NCI-H510A treated with DMSO at 0.1 percent for 48 hours (cell line): ENCODE measurements around the gene ANKLE2.

Experiments
- DNase-seq: peaks from one replicate; lab custom pipeline; 2025; lab: John Stamatoyannopoulos, UW

ANKLE2 gene

DNA sequence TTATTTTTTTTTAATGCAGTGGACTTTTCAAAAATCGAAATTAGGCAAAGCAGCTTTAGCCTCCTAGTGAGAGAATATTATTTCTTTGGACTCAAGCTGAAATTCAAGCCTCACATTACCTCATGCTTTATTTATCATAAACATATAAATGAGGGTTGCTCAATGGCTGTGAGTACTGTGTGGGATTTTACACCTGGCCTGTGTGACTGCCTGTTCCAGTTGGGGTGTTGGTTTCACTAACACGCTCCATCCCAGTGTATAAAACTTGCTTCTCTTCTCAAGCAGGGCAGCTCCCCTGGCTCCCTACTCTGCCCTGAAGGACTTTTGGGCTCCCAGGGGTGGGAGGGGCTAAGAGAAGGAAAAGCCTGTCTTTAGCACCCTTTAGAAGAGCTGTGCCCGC lies 15.0 kb downstream of the ANKLE2 start:
- no peak for DNase-seq

GRCh38 chr12:132743831-132744230 lies 17.8 kb downstream of the ANKLE2 start:
- DNase-seq, result no peak

- no peak for DNase-seq
Observed at GRCh38 chr12:132741620-132742019, 20.0 kb downstream of the ANKLE2 start.

- DNase-seq, result no peak
Observed at GRCh38 chr12:132740652-132741051, 21.0 kb downstream of the ANKLE2 start.

DNA sequence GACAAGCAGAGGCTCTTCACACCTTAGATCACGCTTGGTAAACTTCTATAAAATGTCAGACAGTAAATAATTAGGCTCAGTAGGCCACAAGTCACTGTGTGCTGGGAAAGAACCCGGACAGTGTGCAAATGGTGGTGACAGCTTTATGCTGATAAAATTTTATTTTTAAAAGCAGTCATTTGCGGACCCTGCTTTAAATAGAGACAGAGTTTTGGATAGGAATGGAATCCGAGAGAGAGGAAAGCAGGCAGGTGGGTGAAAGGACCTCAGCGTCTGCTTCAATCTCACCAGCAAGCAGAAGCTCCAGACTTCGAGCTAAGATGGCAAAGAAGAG lies 21.4 kb downstream of the ANKLE2 start:
- no peak for DNase-seq

DNA sequence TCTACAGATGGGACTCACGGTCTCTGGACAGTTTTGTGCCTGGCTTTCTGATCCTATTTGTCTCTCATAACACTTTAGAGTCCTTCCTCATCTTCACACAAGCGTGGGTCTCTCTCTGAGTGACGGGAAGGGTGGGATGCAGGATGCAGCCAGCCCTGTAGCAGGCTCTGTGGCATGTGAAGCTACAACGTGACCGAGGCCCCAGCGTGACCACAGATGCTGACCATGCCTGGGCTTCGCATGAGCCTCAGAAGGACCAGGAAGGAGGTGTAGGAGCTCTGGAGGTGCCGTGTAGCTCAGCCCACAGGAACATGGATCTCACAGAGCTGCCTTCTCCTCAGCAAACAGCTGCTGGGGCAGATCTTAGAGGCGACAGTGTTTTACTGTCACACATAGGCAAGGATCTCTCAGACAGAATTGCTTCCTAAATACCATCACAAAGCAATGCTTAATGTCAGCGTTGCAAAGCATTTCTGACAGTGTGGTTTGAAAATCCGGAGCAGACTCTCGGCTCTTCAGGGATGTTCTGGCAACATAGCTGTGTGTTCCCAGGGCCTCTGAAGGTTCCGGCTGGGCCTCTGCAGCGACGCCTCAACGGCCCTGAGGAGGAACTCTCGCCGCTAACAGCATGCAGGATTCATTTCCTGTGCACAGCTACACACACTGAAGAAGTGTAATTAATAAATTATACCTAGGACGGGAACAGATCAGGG lies 21.9 kb downstream of the ANKLE2 start:
- no peak for DNase-seq

GRCh38 chr12:132736913-132737312 lies 24.7 kb downstream of the ANKLE2 start:
- DNase-seq, result no peak

- no peak for DNase-seq
Observed at GRCh38 chr12:132736378-132736777, 25.3 kb downstream of the ANKLE2 start.

GRCh38 chr12:132735496-132735895 lies 26.1 kb downstream of the ANKLE2 start:
- DNase-seq, result no peak

DNA sequence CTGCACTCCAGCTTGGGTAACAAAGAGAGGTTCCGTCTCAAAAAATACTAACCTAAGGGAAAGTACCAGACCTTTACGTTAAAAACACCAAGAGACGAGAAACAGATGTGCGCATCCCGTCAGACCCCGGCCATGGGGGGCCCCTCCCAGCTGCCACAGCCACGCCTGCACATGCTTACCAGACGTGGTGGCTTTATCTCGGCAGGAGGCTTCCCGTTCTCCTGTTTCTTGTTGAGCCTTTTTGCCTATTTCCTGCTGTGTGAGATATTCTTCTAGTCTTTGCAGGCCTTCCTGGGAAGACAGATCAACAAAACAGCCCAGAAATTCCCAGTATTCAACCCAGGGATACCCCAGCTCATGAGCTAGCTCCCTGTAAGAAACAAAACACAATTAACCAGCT lies 27.4 kb downstream of the ANKLE2 start:
- no peak for DNase-seq

DNA sequence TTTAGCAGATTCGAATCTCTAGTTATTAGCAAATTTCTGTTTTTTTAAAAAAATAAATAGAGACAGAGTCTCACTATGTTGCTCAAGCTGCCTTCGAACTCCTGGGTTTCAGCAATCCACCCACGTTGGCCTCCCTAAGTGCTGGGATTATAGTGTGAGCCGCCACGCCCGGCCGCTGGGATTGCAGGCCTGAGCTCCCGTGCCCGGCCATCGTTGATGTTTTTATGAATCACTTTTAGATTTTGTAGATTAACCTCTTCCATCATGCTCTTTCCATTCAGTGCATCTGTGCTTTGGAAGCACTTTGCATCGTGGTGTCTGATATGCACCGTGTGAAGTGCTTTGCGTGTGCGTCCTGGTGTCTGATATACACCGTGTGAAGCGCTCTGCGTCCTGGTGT lies 30.1 kb downstream of the ANKLE2 start:
- DNase-seq, result no peak

DNA sequence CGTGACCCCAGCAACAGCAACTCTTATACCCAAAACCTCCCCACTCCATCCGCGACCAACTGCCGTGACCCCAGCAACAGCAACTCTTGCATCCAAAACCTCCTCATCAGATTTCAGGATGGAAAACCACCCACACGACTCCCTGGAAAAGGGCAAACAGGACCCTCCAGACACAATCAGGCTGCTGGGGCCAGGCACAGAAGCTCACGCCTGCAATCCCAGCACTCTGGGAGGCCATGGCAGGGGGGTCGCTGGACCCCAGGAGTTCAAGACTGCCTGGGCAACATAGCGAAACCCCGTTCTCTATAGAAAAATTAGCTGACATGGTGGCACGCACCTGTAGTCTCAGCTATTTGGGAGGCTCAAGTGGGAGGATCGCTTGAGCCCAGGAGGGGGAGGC lies 31.3 kb downstream of the ANKLE2 start:
- no peak for DNase-seq

- DNase-seq, result no peak
Observed at GRCh38 chr12:132729541-132730320, 31.9 kb downstream of the ANKLE2 start.

GRCh38 chr12:132728502-132728901 lies 33.1 kb downstream of the ANKLE2 start:
- no peak for DNase-seq

DNA sequence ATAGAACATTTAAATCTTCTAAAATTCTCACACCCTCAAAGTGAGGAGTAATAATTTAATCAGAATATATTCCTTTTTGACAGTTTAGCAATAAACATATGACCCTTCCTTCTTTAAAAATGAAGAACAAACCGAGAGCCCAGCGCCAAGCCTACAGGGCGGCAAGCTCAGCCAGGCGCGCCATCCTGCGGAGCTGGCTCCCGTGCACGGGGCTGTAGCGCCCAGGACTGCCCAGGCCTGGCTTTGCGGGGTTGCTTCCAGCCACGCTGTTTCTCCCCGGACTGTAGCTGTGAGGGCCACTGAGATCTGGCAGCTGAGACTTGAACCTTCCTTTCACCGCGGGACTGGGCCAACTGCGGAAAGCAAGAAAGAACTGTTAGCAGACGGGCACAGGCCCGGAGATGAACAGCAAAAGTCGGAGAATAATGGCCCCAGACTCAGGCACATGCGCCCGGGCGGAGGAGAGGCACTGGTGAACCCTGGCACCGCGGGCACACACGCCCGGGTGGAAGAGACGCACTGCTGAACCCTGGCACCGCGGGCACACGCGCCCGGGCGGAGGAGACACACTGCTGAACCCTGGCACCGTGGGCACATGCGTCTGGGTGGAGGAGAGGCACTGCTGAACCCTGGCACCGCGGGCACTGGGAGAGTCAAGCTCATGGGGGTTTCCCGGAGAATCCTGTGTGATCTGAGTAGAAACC lies 34.4 kb downstream of the ANKLE2 start:
- DNase-seq, result no peak

DNA sequence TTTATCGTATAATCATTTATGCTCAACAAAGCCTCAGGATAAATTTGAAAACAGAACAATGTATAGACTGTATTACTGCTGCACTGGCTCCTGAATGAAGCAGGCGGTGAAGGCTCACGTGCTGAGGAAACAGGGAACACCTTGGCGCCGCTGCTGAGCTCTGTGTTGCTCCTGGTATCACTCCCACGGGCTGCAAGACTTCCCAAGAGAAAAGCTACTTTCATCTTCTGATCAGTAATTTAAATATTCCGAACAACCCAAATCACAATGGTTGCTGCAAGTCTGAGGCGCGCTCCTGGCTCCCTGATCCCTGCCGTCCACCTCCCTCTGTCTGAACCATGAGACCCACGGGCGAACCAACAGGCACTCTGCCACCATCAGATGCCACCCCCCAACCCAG lies 35.2 kb downstream of the ANKLE2 start:
- no peak for DNase-seq

- no peak for DNase-seq
Observed at GRCh38 chr12:132724506-132725241, 37.0 kb downstream of the ANKLE2 start.

GRCh38 chr12:132723764-132724140 lies 37.9 kb downstream of the ANKLE2 start:
- DNase-seq, result no peak

GRCh38 chr12:132723015-132723763 lies 38.4 kb downstream of the ANKLE2 start:
- no peak for DNase-seq

GRCh38 chr12:132720606-132721345 lies 40.9 kb downstream of the ANKLE2 start:
- DNase-seq, result no peak

GRCh38 chr12:132719954-132720324 lies 41.7 kb downstream of the ANKLE2 start:
- DNase-seq, result no peak
